GM23338 (cell line): ENCODE measurements around the gene RIPK4. TPM values are rescaled to one million over a fixed set of nuclear protein-coding genes. Genes with fewer than 3 reads are reported as not detected.

Experiments
- ATAC-seq: fragments of 200-7000 bp; cut with Tn5 transposase; 3 replicates; pipeline ENCODE4 v1.9.1; 2020
- DNase-seq: peaks from one replicate; pipeline ENCODE4 v3.0.0-alpha.2; 2015; ENCODE audit warnings: low spot score
- H2AFZ ChIP-seq: fragments of 200-600 bp; sonication (generic); 2 replicates; pipeline ENCODE4 v1.8.0; 2016; ENCODE audit warnings: antibody characterized with exemption, mild to moderate bottlenecking, moderate library complexity
- H3F3A ChIP-seq: fragments of 200-600 bp; sonication (generic); replicated peaks from 2 replicates; pipeline ENCODE4 v1.8.0; 2017; ENCODE audit warnings: antibody characterized with exemption, mixed run types, low read depth
- H3K27ac ChIP-seq: fragments of 200-600 bp; sonication (generic); 2 replicates; pipeline ENCODE4 v1.6.1; 2016; ENCODE audit warnings: low read depth
- H3K27me3 ChIP-seq: fragments of 200-600 bp; sonication (generic); 2 replicates; pipeline ENCODE4 v1.8.0; 2016; ENCODE audit warnings: mild to moderate bottlenecking, mixed run types, moderate library complexity; ENCODE audit not compliant: insufficient read depth
- H3K36me3 ChIP-seq: fragments of 200-600 bp; sonication (generic); 2 replicates; pipeline ENCODE4 v1.8.0; 2016; ENCODE audit warnings: mild to moderate bottlenecking; ENCODE audit not compliant: insufficient read depth
- H3K4me1 ChIP-seq: fragments of 200-600 bp; sonication (generic); 2 replicates; pipeline ENCODE4 v1.8.0; 2016; ENCODE audit warnings: mild to moderate bottlenecking, moderate library complexity; ENCODE audit not compliant: insufficient read depth
- H3K4me2 ChIP-seq: fragments of 200-600 bp; sonication (generic); 2 replicates; pipeline ENCODE4 v1.7.1; 2017; ENCODE audit warnings: mixed run types
- H3K4me3 ChIP-seq: fragments of 200-600 bp; sonication (generic); 2 replicates; pipeline ENCODE4 v1.6.1; 2016; ENCODE audit warnings: mixed run types
- H3K79me2 ChIP-seq: fragments of 200-600 bp; sonication (generic); replicated peaks from 2 replicates; pipeline ENCODE4 v1.8.0; 2017; ENCODE audit warnings: mild to moderate bottlenecking; ENCODE audit not compliant: insufficient read depth
- H3K9me2 ChIP-seq: fragments of 200-600 bp; sonication (generic); 2 replicates; pipeline ENCODE4 v1.8.0; 2017; ENCODE audit not compliant: insufficient read depth
- H4K20me1 ChIP-seq: fragments of 200-600 bp; sonication (generic); replicated peaks from 2 replicates; pipeline ENCODE4 v1.8.0; 2017; ENCODE audit warnings: mild to moderate bottlenecking; ENCODE audit not compliant: insufficient read depth
- H3K27ac Mint-ChIP-seq: 2 replicates; pipeline ENCODE4 v1.8.0; 2020; ENCODE audit warnings: inconsistent platforms, mild to moderate bottlenecking, moderate library complexity, mixed read lengths
- H3K27me3 Mint-ChIP-seq: 3 replicates; pipeline ENCODE4 v1.8.0; 2022; ENCODE audit warnings: low read depth, mild to moderate bottlenecking, moderate library complexity, mixed read lengths, inconsistent platforms; ENCODE audit not compliant: insufficient read depth, poor library complexity
- H3K36me3 Mint-ChIP-seq: 3 replicates; pipeline ENCODE4 v1.8.0; 2021; ENCODE audit warnings: low read depth, mild to moderate bottlenecking, inconsistent platforms, moderate library complexity, mixed read lengths
- H3K4me1 Mint-ChIP-seq: 3 replicates; pipeline ENCODE4 v1.8.0; 2020; ENCODE audit warnings: mild to moderate bottlenecking, inconsistent platforms, mixed read lengths
- H3K4me3 Mint-ChIP-seq: 3 replicates; pipeline ENCODE4 v1.8.0; 2021; ENCODE audit warnings: moderate library complexity, mild to moderate bottlenecking, inconsistent platforms, mixed read lengths
- H3K9me3 Mint-ChIP-seq: 3 replicates; pipeline ENCODE4 v1.8.0; 2020; ENCODE audit warnings: moderate library complexity, mild to moderate bottlenecking, inconsistent platforms, mixed read lengths
- CREB1 ChIP-seq: fragments of 250-450 bp; sonication (Bioruptor Pico); IDR thresholded peaks from 2 replicates; pipeline ENCODE4 v1.5.0; 2020; ENCODE audit warnings: low read depth, mild to moderate bottlenecking, moderate library complexity
- CTCF ChIP-seq, 2 experiments: fragments of 200-600 bp in 1 of 2; sonication (generic) in 1 of 2; conservative IDR thresholded peaks; 2 replicates each; pipeline versions ENCODE4 v1.5.1 to v1.6.1; 2016 to 2017; ENCODE audit warnings: antibody characterized with exemption in 2 of 2, low read depth in 2 of 2, mild to moderate bottlenecking in 2 of 2, moderate library complexity in 1 of 2
- ETS1 ChIP-seq: IDR thresholded peaks from 2 replicates; pipeline ENCODE4 v1.6.1; 2016; ENCODE audit warnings: antibody characterized with exemption
- EZH2 ChIP-seq: fragments of 200-600 bp; sonication (generic); IDR thresholded peaks from one replicate; pipeline ENCODE4 v1.8.0; 2017; ENCODE audit warnings: antibody characterized with exemption, mild to moderate bottlenecking, low read depth; ENCODE audit not compliant: unreplicated experiment
- EZH2phosphoT487 ChIP-seq: fragments of 200-600 bp; sonication (generic); IDR thresholded peaks from one replicate; pipeline ENCODE4 v1.8.1; 2018; ENCODE audit warnings: antibody characterized with exemption; ENCODE audit not compliant: unreplicated experiment
- JUNB ChIP-seq: IDR thresholded peaks from one replicate; pipeline ENCODE4 v1.6.1; 2016; ENCODE audit warnings: antibody characterized with exemption; ENCODE audit not compliant: unreplicated experiment
- NANOG ChIP-seq: IDR thresholded peaks from 2 replicates; pipeline ENCODE4 v1.6.1; 2016; ENCODE audit warnings: antibody characterized with exemption, borderline replicate concordance
- POLR2AphosphoS5 ChIP-seq: IDR thresholded peaks from 2 replicates; pipeline ENCODE4 v1.6.1; 2016; ENCODE audit warnings: antibody characterized with exemption, low read depth
- REST ChIP-seq: IDR thresholded peaks from one replicate; pipeline ENCODE4 v1.6.1; 2018; ENCODE audit warnings: antibody characterized with exemption; ENCODE audit not compliant: unreplicated experiment
- STAT1 ChIP-seq: IDR thresholded peaks from one replicate; pipeline ENCODE4 v1.6.1; 2016; ENCODE audit warnings: antibody characterized with exemption; ENCODE audit not compliant: unreplicated experiment
- ZNF114 ChIP-seq: fragments of 250-450 bp; sonication (Bioruptor Pico); IDR thresholded peaks from 2 replicates; pipeline ENCODE4 v1.5.0; 2020; ENCODE audit warnings: mild to moderate bottlenecking, moderate library complexity
- ZNF331 ChIP-seq: fragments of 250-450 bp; sonication (Bioruptor Pico); IDR thresholded peaks from 2 replicates; pipeline ENCODE4 v1.5.0; 2020; ENCODE audit warnings: low read depth, mild to moderate bottlenecking, moderate library complexity
- ZNF462 ChIP-seq: fragments of 250-450 bp; sonication (Bioruptor Pico); IDR thresholded peaks from 2 replicates; pipeline ENCODE4 v1.5.0; 2020; ENCODE audit warnings: mild to moderate bottlenecking, moderate library complexity
- polyA plus RNA-seq: library from polyadenylated mRNA; unstranded; fragments of >200 nt; fragmentation: Nextera tagmentation; extraction: Ambion mirVana; gene quantifications from 2 replicates; pipeline ENCODE4 v1.2.1, GENCODE V29; 2016
- total RNA-seq: library from RNA; depleted of rRNA; stranded (reverse); fragments of >200 nt; shearing (Covaris generic); gene quantifications from 2 replicates; pipeline ENCODE4 v1.2.3, GENCODE V29; 2014

RIPK4 gene
- total and polyA plus RNA-seq, 2 experiments from 2014 or later = 2.5 to 9.9 TPM

GRCh38 chr21:41741253-41742072, 25.4 kb downstream of the RIPK4 start:
- DNase-seq (no peak), ATAC-seq (no peak)
- no peak for TF ChIP-seq ZNF462
- TF ChIP-seq EZH2phosphoT487 = no peak
- no peak for TF ChIP-seq STAT1
- no peak for TF ChIP-seq ZNF331 (CRISPR knock-in tag)
- TF ChIP-seq CTCF (conservative IDR thresholded peaks at IDR 0.05; ENCODE audit: low read depth in 2 of 2) = no peak
- no peak for TF ChIP-seq EZH2
- no peak for TF ChIP-seq POLR2AphosphoS5
- no peak for TF ChIP-seq CREB1
- no peak for TF ChIP-seq ETS1
- TF ChIP-seq REST = no peak
- TF ChIP-seq JUNB = no peak
- no peak for TF ChIP-seq ZNF114 (CRISPR knock-in tag)
- no peak for TF ChIP-seq NANOG
- peaks cover 4% of the 10 kb centered on the region for H3K27me3 Mint-ChIP-seq
- no peak overlapping the region for H2AFZ ChIP-seq
- no peaks in the 10 kb centered on the region for H3K4me1 ChIP-seq
- no peaks in the 10 kb centered on the region for H3F3A ChIP-seq
- H3K9me2 ChIP-seq = no peaks in the 10 kb centered on the region
- H3K4me1 Mint-ChIP-seq = peaks cover 9% of the 10 kb centered on the region; the same call in 2 of the 3 replicates
- no peak overlapping the region for H3K4me3 ChIP-seq
- peaks cover 74% of the 10 kb centered on the region for H3K36me3 Mint-ChIP-seq
- H3K36me3 ChIP-seq = no peaks in the 10 kb centered on the region; the same call in 1 of the 2 replicates
- no peaks in the 10 kb centered on the region for H3K27me3 ChIP-seq
- H3K4me2 ChIP-seq = no peak overlapping the region
- no peak overlapping the region for H3K27ac ChIP-seq
- H3K27ac Mint-ChIP-seq = no peak overlapping the region
- no peaks in the 10 kb centered on the region for H3K79me2 ChIP-seq
- no peak overlapping the region for H3K4me3 Mint-ChIP-seq
- no peaks in the 10 kb centered on the region for H4K20me1 ChIP-seq
- H3K9me3 Mint-ChIP-seq = peaks cover 24% of the 10 kb centered on the region
